Osteocyte (in vitro differentiated cells): ENCODE data around the gene SCARB2. TPM values are rescaled to one million over a fixed set of nuclear protein-coding genes. Genes with fewer than 3 reads are reported as not detected.

Source experiments
- DNase-seq: peaks from one replicate; pipeline ENCODE4 v3.0.0; 2021; ENCODE audit warnings: mixed read lengths; ENCODE audit not compliant: unreplicated experiment; ENCODE audit errors: extremely low spot score
- H3K27ac Mint-ChIP-seq: one replicate; pipeline ENCODE4 v1.8.0; 2021; ENCODE audit warnings: mild to moderate bottlenecking, mixed read lengths; ENCODE audit not compliant: unreplicated experiment
- H3K27me3 Mint-ChIP-seq: one replicate; pipeline ENCODE4 v1.8.0; 2021; ENCODE audit warnings: mixed read lengths; ENCODE audit not compliant: unreplicated experiment
- H3K36me3 Mint-ChIP-seq: one replicate; pipeline ENCODE4 v1.8.0; 2021; ENCODE audit warnings: mixed read lengths; ENCODE audit not compliant: unreplicated experiment
- H3K4me1 Mint-ChIP-seq: one replicate; pipeline ENCODE4 v1.8.0; 2021; ENCODE audit warnings: mixed read lengths; ENCODE audit not compliant: unreplicated experiment
- H3K4me3 Mint-ChIP-seq: one replicate; pipeline ENCODE4 v1.8.0; 2021; ENCODE audit warnings: mild to moderate bottlenecking, moderate library complexity, mixed read lengths; ENCODE audit not compliant: unreplicated experiment
- H3K9me3 Mint-ChIP-seq: one replicate; pipeline ENCODE4 v1.8.0; 2021; ENCODE audit warnings: mixed read lengths; ENCODE audit not compliant: unreplicated experiment
- CTCF ChIP-seq: fragments of 200-600 bp; sonication (generic); IDR thresholded peaks from 2 replicates; pipeline ENCODE4 v1.5.0; 2021; ENCODE audit warnings: antibody characterized with exemption, mild to moderate bottlenecking, moderate library complexity
- total RNA-seq: library from RNA; stranded (reverse); gene quantifications from 2 replicates; pipeline ENCODE4 v1.2.1, GENCODE V29; 2021

SCARB2 gene
- total RNA-seq, 1 donor from 2014 or later = 179 TPM

- DNase-seq = no peak
- TF ChIP-seq CTCF = no peak
- no peaks in the 10 kb centered on the region for H3K27me3 Mint-ChIP-seq
- H3K27ac Mint-ChIP-seq = no peak overlapping the region
- peaks cover 31% of the 10 kb centered on the region for H3K36me3 Mint-ChIP-seq
- peaks cover 6% of the 10 kb centered on the region for H3K4me1 Mint-ChIP-seq
- no peak overlapping the region for H3K4me3 Mint-ChIP-seq
- H3K9me3 Mint-ChIP-seq = no peaks in the 10 kb centered on the region
Measured at GRCh38 chr4:76175336-76175735, 38.3 kb downstream of the SCARB2 start.

DNA sequence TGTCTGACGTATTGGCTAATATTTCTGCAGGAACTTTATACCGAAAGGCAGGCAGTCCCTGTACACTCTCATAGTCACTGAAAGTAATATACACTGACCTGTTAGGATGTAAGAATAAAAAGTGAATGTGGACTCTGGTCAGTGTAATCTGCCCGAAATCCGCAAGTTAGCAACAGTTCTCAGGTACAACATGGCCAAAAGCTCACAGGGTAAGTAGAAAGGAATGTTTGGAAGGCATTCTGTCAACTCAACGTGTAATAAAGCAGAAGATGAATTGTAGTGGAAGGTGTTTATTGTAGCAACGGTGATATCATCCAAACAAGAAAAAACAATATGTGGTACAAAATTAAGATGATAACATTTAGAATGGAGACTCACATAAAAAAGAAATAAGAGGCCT is 39.4 kb downstream of the SCARB2 start:
- TF ChIP-seq CTCF = no peak
- Mint-ChIP-seq H3K4me3 (no peak overlapping the region), H3K27ac (no peak overlapping the region), H3K9me3 (no peaks in the 10 kb centered on the region), H3K27me3 (no peaks in the 10 kb centered on the region), H3K36me3 (peaks cover 29% of the 10 kb centered on the region), H3K4me1 (peaks cover 6% of the 10 kb centered on the region)
- no peak for DNase-seq

DNA sequence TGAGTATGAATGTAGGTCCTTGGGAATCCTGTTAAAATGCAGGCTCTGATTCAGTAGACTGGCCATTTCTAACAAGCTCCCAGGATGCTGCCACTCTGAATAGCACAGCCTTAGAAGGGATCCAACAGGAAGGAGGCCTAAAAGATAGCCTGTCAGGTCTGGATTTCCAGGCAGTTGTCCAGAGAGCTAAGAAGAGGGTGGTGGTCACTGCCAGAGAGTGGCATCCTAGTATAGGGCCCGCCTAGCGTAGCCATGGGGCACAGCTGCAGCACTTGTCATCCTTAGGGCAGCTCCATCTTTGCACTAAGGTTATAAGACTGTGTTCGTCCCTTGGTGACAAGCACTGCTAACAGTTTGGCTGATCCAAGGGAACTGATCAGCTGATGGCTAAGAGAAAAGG is 44.9 kb downstream of the SCARB2 start:
- no peak for TF ChIP-seq CTCF
- Mint-ChIP-seq H3K4me3 (no peak overlapping the region), H3K9me3 (no peaks in the 10 kb centered on the region), H3K27ac (no peak overlapping the region), H3K36me3 (peaks cover 33% of the 10 kb centered on the region), H3K4me1 (no peaks in the 10 kb centered on the region), H3K27me3 (no peaks in the 10 kb centered on the region)
- no peak for DNase-seq

- Mint-ChIP-seq H3K27me3 (no peaks in the 10 kb centered on the region), H3K9me3 (no peaks in the 10 kb centered on the region), H3K36me3 (peaks cover 45% of the 10 kb centered on the region), H3K4me1 (no peaks in the 10 kb centered on the region), H3K27ac (no peak overlapping the region), H3K4me3 (no peak overlapping the region)
- DNase-seq = no peak
- TF ChIP-seq CTCF = no peak
Measured at GRCh38 chr4:76166480-76166879, 47.1 kb downstream of the SCARB2 start.

DNA sequence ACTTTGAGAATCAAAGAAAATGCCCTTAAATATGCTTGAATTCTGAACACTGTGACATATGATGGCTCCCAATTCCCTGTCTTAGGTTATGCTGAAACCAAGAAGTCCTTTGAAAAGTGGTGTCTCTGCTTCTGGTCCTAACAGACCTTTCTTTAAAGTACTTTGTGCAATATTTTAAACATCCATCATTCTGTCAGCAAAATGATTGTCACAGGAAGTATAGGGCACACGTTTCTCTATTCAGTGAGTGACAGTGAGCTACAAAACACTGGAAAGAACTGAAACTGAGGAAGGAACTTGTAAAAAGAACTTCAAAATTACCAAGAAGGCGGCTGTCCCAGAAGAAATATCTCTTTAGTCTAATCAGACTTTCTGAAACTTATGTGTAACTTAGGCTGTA is 53.3 kb downstream of the SCARB2 start:
- Mint-ChIP-seq H3K27ac (no peak overlapping the region), H3K4me1 (no peaks in the 10 kb centered on the region), H3K36me3 (peaks cover 54% of the 10 kb centered on the region), H3K9me3 (no peaks in the 10 kb centered on the region), H3K27me3 (no peaks in the 10 kb centered on the region), H3K4me3 (no peak overlapping the region)
- TF ChIP-seq CTCF = no peak
- no peak for DNase-seq
